ENCODE data around the gene PTPN6. TPM values are rescaled to one million over a fixed set of nuclear protein-coding genes. Genes with fewer than 3 reads are reported as not detected.

The PTPN6 gene
- total RNA-seq, 1 donor from 2014 or later: 0.65 TPM

- TF ChIP-seq CTCF (IDR thresholded peaks at IDR 0.05): no peak
- Mint-ChIP-seq H3K9me3 (ENCODE audit: low read depth) (no peaks in the 10 kb centered on the region), H3K27ac (ENCODE audit: unreplicated experiment) (peak overlapping the region; percentile 57), H3K36me3 (ENCODE audit: low read depth) (peaks cover 9% of the 10 kb centered on the region), H3K4me1 (ENCODE audit: low read depth) (peaks cover 31% of the 10 kb centered on the region), H3K4me3 (ENCODE audit: unreplicated experiment) (peak overlapping the region; percentile 84), H3K27me3 (ENCODE audit: low read depth) (no peaks in the 10 kb centered on the region)
- DNase-seq (ENCODE audit: low spot score): peak; percentile 68
These were observed 36.0 kb upstream of the PTPN6 start for GRCh38 chr12:6914947-6915788.

- no peaks in the 10 kb centered on the region for H3K27me3 Mint-ChIP-seq (ENCODE audit: low read depth)
These were observed 35.3 kb upstream of the PTPN6 start for GRCh38 chr12:6915789-6916285.

GRCh38 chr12:6916426-6917200, 34.5 kb upstream of the PTPN6 start:
- Mint-ChIP-seq H3K36me3 (ENCODE audit: low read depth) (peaks cover 9% of the 10 kb centered on the region), H3K4me1 (ENCODE audit: low read depth) (peaks cover 31% of the 10 kb centered on the region), H3K27me3 (ENCODE audit: low read depth) (no peaks in the 10 kb centered on the region), H3K4me3 (ENCODE audit: unreplicated experiment) (peak overlapping the region; percentile 45), H3K27ac (ENCODE audit: unreplicated experiment) (no peak overlapping the region), H3K9me3 (ENCODE audit: low read depth) (no peaks in the 10 kb centered on the region)
- DNase-seq (ENCODE audit: low spot score): peak; percentile 73
- no peak for TF ChIP-seq CTCF (IDR thresholded peaks at IDR 0.05)

More at GRCh38 chr12:6915789-6916285, 35.3 kb upstream of the PTPN6 start:
- H3K9me3 Mint-ChIP-seq (ENCODE audit: low read depth): no peaks in the 10 kb centered on the region
- H3K4me3 Mint-ChIP-seq (ENCODE audit: unreplicated experiment): peak overlapping the region; percentile 84
- H3K4me1 Mint-ChIP-seq (ENCODE audit: low read depth): peaks cover 31% of the 10 kb centered on the region
- no peak overlapping the region for H3K27ac Mint-ChIP-seq (ENCODE audit: unreplicated experiment)
- peak; percentile 72 for DNase-seq (ENCODE audit: low spot score)
- TF ChIP-seq CTCF (IDR thresholded peaks at IDR 0.05): no peak
- peaks cover 9% of the 10 kb centered on the region for H3K36me3 Mint-ChIP-seq (ENCODE audit: low read depth)

- no peak for TF ChIP-seq CTCF (IDR thresholded peaks at IDR 0.05)
- no peaks in the 10 kb centered on the region for H3K27me3 Mint-ChIP-seq (ENCODE audit: low read depth)
- peaks cover 31% of the 10 kb centered on the region for H3K4me1 Mint-ChIP-seq (ENCODE audit: low read depth)
- H3K9me3 Mint-ChIP-seq (ENCODE audit: low read depth): no peaks in the 10 kb centered on the region
- no peak overlapping the region for H3K27ac Mint-ChIP-seq (ENCODE audit: unreplicated experiment)
- H3K4me3 Mint-ChIP-seq (ENCODE audit: unreplicated experiment): no peak overlapping the region
- DNase-seq (ENCODE audit: low spot score): peak; percentile 42
- peaks cover 9% of the 10 kb centered on the region for H3K36me3 Mint-ChIP-seq (ENCODE audit: low read depth)
These were observed 33.5 kb upstream of the PTPN6 start for GRCh38 chr12:6917491-6918231.
